Cerebellar cortex (tissue), 1 donor: Measurements from ENCODE around the gene TIMD4.
"Not testable (repeated sequence)": the region's sequence is repeated elsewhere in the genome, so short reads cannot be mapped to it uniquely, and the experiment has no call there.

Source experiments
- DNase-seq: peaks from one replicate; pipeline ENCODE4 v3.0.0-alpha.2; 2015; ENCODE audit warnings: low spot score

TIMD4 gene

GRCh38 chr5:156963125-156963524 lies at the start of gene TIMD4:
Gene TIMD4, minus strand, starts transcription at chr5:156963226. Its CDS starts 28 bp downstream, at chr5:156963198.
- no peak for DNase-seq

DNA sequence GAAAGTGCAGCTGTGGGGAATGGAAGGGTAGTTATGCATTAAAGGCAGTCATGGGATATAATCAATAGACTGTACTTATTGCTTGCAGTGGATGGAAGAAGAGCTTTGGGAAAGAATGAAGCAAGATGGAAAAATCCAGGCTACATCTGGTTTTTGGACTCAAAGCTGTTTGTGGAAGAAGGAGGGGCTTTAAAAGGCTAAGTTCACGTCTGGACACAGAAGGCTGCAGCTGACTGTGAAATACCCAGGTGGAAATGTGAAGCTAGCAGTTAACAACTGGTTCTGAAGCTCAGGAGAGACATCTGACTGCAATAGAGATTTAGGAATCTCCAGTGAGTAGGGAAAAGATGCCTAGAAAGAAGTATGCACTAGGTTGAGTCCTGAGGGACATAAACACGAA lies 43.2 kb upstream of the TIMD4 start:
- DNase-seq = no peak

DNA sequence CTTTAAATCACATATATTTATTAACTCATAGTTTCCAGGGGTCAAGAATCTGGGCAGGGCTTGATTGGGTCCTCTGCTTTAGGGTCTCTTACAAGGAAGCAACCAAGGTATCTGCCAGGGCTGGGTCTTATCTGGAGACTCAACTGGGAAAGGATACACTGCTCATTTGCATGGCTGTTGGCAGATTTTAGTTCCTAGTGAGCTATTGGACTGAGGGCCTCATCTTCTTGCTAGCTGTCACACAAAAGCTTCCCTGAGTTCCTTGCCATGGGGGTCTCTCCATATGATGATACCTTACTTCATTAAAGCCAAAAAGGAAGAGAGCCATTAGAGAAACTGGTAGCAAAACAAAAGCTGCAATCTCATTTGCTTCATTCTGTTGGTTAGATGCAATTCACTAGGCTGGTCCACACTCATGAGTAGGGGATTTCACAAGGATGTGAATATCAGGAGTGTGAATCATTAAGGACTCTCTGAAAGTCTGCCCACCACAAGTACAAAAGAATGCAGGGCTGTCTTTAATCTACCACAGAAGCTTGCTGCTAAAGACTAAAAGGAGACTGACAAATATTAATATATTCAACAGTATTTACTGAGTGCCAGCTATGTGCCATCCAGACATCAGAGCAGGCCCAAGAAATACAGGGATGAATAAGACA lies 42.0 kb upstream of the TIMD4 start:
- no peak for DNase-seq

- DNase-seq = no peak
Observed at GRCh38 chr5:156991714-156992113, 28.7 kb upstream of the TIMD4 start.

GRCh38 chr5:156984064-156984463 lies 21.0 kb upstream of the TIMD4 start:
- no peak for DNase-seq

- DNase-seq = no peak
Observed at GRCh38 chr5:156981481-156981880, 18.5 kb upstream of the TIMD4 start.

DNA sequence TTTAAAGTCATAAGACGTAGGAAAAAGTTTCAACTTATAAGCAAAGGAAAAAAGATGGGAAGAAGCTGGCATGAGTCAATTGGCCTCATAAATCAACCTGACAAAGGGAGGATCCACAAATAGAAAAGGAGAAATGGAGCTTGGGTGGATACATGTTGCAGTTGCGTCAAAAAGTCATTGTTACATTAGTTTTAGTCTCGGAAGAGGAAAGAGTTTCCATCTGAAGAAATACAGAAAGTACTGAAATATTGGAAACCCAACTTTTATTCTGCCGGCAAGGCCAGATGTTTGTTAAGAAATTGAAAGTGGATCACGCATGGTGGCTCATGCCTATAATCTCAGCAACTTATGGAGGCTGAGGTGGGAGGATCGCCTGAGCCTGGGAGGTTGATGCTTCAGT lies 11.3 kb upstream of the TIMD4 start:
- DNase-seq = no peak

- no peak for DNase-seq
Observed at GRCh38 chr5:156971848-156972525, 9.0 kb upstream of the TIMD4 start.

- DNase-seq = no peak
Observed at GRCh38 chr5:156971415-156971814, 8.4 kb upstream of the TIMD4 start.

DNA sequence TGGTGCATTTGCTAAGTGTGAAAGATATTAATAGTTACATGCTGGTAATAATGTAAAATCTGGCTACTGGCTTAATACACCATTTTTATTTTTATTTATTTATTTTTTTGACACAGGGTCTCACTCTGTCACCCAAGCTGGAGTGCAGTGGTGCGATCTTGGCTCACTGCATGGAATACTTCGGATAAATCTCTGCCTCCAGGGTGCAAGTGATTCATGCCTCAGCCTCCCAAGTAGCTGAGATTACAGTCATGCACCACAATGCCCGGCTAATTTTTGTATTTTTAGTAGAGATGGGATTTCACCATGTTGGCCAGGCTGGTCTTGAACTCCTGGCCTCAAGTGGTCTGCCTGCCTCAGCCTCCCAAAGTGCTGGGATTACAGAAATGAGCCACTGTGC lies 4.4 kb upstream of the TIMD4 start:
- DNase-seq = not testable (repeated sequence)

- no peak for DNase-seq
Observed at GRCh38 chr5:156956321-156956720, 6.7 kb downstream of the TIMD4 start.

DNA sequence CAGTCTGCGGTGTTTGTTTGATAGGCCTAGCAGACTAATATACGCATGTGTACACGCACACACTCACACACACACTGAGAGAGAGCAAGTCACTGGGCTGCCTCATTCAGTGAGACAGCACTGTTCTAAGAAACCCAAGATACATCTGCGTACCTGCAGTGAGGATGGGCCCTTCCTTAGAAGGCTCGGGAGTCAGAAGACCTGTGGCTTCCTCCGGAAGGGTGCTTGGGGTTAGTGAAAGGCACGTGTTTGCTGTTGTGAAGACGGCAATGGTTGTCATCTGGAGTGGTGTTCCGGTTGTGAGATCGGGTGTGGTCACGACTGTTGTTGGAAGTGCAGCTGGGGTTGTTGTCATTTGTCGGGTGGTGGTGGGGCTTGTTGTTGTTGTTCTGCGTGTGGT lies 11.7 kb downstream of the TIMD4 start:
- no peak for DNase-seq

DNA sequence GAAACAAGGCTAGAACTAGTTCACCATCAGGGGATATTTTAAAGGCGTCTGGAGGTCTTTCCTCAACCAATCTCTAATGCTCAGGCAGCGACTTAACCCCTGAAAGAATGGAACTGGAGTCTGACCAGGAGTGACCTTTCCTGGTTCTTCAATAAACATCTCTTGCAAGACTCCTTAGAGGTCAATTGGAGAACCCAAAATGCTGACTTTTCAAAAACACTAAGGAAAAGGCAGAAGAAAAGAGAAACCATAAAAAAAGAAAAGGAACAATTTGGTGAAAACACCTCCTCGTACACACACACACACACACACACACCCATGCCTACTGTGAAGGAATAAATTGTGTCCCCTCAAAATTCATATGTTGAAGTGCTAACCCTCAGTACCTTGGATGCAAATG lies 12.3 kb downstream of the TIMD4 start:
- DNase-seq = no peak

- DNase-seq = no peak
Observed at GRCh38 chr5:156949424-156949823, 13.6 kb downstream of the TIMD4 start.

DNA sequence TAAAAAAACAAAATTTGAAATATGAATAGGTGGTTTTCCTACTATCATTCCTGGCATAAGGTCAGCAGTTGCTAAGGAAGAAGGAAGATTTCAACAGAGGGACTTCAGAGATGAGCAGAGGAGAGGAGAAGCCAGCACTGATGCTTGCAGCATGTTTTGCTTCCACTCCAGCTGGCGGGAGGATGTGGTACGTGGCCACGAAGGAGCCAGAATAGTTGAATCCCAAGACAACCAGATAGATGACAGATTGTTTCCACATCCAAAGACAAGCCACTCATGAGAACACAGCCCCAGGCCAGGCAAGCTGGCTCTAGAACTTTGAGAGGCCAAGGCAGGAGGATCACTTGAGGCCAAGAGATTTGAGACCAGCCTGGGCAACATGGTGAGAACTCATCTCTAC lies 15.1 kb downstream of the TIMD4 start:
- no peak for DNase-seq

GRCh38 chr5:156942064-156942463 lies 21.0 kb downstream of the TIMD4 start:
- no peak for DNase-seq

- DNase-seq = not testable (repeated sequence)
Observed at GRCh38 chr5:156940462-156940861, 22.6 kb downstream of the TIMD4 start.

- no peak for DNase-seq
Observed at GRCh38 chr5:156936972-156937371, 26.1 kb downstream of the TIMD4 start.

GRCh38 chr5:156934450-156935211 lies 28.4 kb downstream of the TIMD4 start:
- peak; percentile 9 for DNase-seq

GRCh38 chr5:156929366-156929948 lies 33.6 kb downstream of the TIMD4 start:
- DNase-seq = no peak

GRCh38 chr5:156927545-156927944 lies 35.5 kb downstream of the TIMD4 start:
- DNase-seq = no peak

DNA sequence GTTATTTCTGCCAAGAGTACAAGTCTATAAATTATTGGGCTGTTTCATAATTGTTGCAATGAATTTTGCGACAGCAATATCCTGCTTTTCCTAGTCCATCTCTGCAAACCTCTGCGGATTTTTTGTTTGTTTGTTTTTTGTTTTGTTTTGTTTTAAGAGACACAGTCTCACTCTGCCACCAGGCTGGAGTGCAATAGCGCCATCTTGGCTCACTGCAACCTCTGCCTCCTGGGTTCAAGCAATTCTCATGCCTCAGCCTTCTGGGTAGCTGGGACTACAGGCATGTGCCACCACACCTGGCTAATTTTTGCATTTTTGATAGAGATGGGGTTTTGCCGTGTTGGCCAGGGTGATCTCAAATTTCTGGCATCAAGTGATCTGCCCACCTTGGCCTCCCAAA lies 37.3 kb downstream of the TIMD4 start:
- not testable (repeated sequence) for DNase-seq
